HEK293T (cell line): ENCODE measurements around the gene THSD4.

Experiments
- CTCF ChIA-PET: fragments of 350-600 bp; formaldehyde crosslinking; extraction: SDS; loops from one replicate; lab custom pipeline; 2021; ENCODE audit warnings: antibody characterized with exemption, inconsistent platforms; lab: Yijun Ruan, JAX
- POLR2A ChIA-PET: fragments of 350-600 bp; formaldehyde crosslinking; extraction: SDS; loops from one replicate; lab custom pipeline; 2020; ENCODE audit warnings: antibody characterized with exemption, inconsistent platforms; lab: Yijun Ruan, JAX
- DNase-seq: peaks from one replicate; pipeline ENCODE4 v3.0.0; 2012; ENCODE audit warnings: mixed read lengths; ENCODE audit errors: extremely low spot score
- ARNT ChIP-seq: fragments of 450-650 bp; IDR thresholded peaks from 2 replicates; pipeline ENCODE4 v1.6.1; 2017; ENCODE audit warnings: mild to moderate bottlenecking
- BHLHE40 ChIP-seq: fragments of 450-650 bp; IDR thresholded peaks from 2 replicates; pipeline ENCODE4 v1.6.1; 2016; ENCODE audit warnings: mild to moderate bottlenecking, moderate library complexity, borderline replicate concordance
- CTBP1 ChIP-seq: fragments of 450-650 bp; IDR thresholded peaks from 2 replicates; pipeline ENCODE4 v1.6.1; 2016; ENCODE audit warnings: borderline replicate concordance
- ELF4 ChIP-seq: fragments of 450-650 bp; IDR thresholded peaks from 2 replicates; pipeline ENCODE4 v1.6.1; 2017; ENCODE audit warnings: antibody characterized with exemption
- FOXA1 ChIP-seq: fragments of 450-650 bp; IDR thresholded peaks from 2 replicates; pipeline ENCODE4 v1.6.1; 2016; ENCODE audit warnings: mild to moderate bottlenecking
- FOXK2 ChIP-seq: fragments of 450-650 bp; IDR thresholded peaks from 2 replicates; pipeline ENCODE4 v1.6.1; 2016; ENCODE audit warnings: mild to moderate bottlenecking
- FOXM1 ChIP-seq: fragments of 450-650 bp; IDR thresholded peaks from 2 replicates; pipeline ENCODE4 v1.6.1; 2017; ENCODE audit warnings: mild to moderate bottlenecking, borderline replicate concordance
- HDGF ChIP-seq: fragments of 450-650 bp; IDR thresholded peaks from 2 replicates; pipeline ENCODE4 v1.6.1; 2017; ENCODE audit warnings: antibody characterized with exemption, borderline replicate concordance
- L3MBTL2 ChIP-seq: fragments of 450-650 bp; conservative IDR thresholded peaks from 2 replicates; pipeline ENCODE4 v1.6.1; 2016; ENCODE audit warnings: mild to moderate bottlenecking
- LEF1 ChIP-seq: fragments of 450-650 bp; IDR thresholded peaks from 2 replicates; pipeline ENCODE4 v1.6.1; 2017; ENCODE audit warnings: mild to moderate bottlenecking, borderline replicate concordance
- NFRKB ChIP-seq: fragments of 450-650 bp; IDR thresholded peaks from 2 replicates; pipeline ENCODE4 v1.6.1; 2016; ENCODE audit warnings: mild to moderate bottlenecking, moderate library complexity
- PKNOX1 ChIP-seq: fragments of 450-650 bp; IDR thresholded peaks from 2 replicates; pipeline ENCODE4 v1.6.1; 2016
- SP1 ChIP-seq: fragments of 450-650 bp; IDR thresholded peaks from 2 replicates; pipeline ENCODE4 v1.6.1; 2017
- SUZ12 ChIP-seq: fragments of 450-650 bp; IDR thresholded peaks from 2 replicates; pipeline ENCODE4 v1.6.1; 2016; ENCODE audit warnings: mild to moderate bottlenecking
- TARDBP ChIP-seq: fragments of 450-650 bp; IDR thresholded peaks from 2 replicates; pipeline ENCODE4 v1.6.1; 2016
- ZNF384 ChIP-seq: fragments of 450-650 bp; IDR thresholded peaks from 2 replicates; pipeline ENCODE4 v1.6.1; 2016

The THSD4 gene

GRCh38 chr15:71114887-71115566 is at the start of gene THSD4:
THSD4 (plus strand) TSS chr15:71115471.
- TF ChIP-seq FOXM1 (peak; percentile 30; the same call in 1 of the 2 replicates), FOXA1 (no peak)
- POLR2A ChIA-PET, result interaction anchor here (1.4 kb wide), 1 partner anchor 10 kb away, joined by 4 read pairs; no protein-coding TSS in a partner anchor
- CTCF ChIA-PET, result interaction anchor here (0.6 to 0.7 kb wide), 3 partner anchors 8 to 636 kb away, joined by 3 read pairs; no protein-coding TSS in a partner anchor
- DNase-seq, result peak; percentile 90

GRCh38 chr15:71066983-71067382 is 48.3 kb upstream of the THSD4 start:
- TF ChIP-seq NFRKB (no peak), ZNF384 (no peak), HDGF (no peak), PKNOX1 (no peak)
- ChIA-PET POLR2A (no interaction called here), CTCF (no interaction called here)
- no peak for DNase-seq

- TF ChIP-seq ZNF384 (no peak), CTBP1 (no peak)
- DNase-seq, result no peak
- ChIA-PET CTCF (no interaction called here), POLR2A (no interaction called here)
These were observed 45.6 kb upstream of the THSD4 start for GRCh38 chr15:71069693-71070092.

- ChIA-PET CTCF (no interaction called here), POLR2A (no interaction called here)
- no peak for DNase-seq
- TF ChIP-seq FOXM1 (no peak), L3MBTL2 (no peak), LEF1 (no peak), SUZ12 (no peak), ELF4 (no peak), FOXA1 (no peak), HDGF (no peak), SP1 (no peak), ARNT (no peak), BHLHE40 (no peak), FOXK2 (no peak), NFRKB (no peak), PKNOX1 (no peak), TARDBP (no peak), ZNF384 (no peak)
These were observed 43.7 kb upstream of the THSD4 start for GRCh38 chr15:71071529-71071928.

- POLR2A ChIA-PET, result no interaction called here
- no peak for DNase-seq
- CTCF ChIA-PET, result no interaction called here
- TF ChIP-seq PKNOX1 (no peak), SUZ12 (no peak), L3MBTL2 (no peak), LEF1 (no peak), ARNT (no peak), HDGF (no peak)
These were observed 42.8 kb upstream of the THSD4 start for GRCh38 chr15:71072423-71072822.

- CTCF ChIA-PET, result interaction anchor here (0.5 to 0.6 kb wide), 3 partner anchors 15 to 244 kb away, joined by 3 read pairs; no protein-coding TSS in a partner anchor
- POLR2A ChIA-PET, result no interaction called here
- TF ChIP-seq BHLHE40 (no peak), SP1 (no peak), PKNOX1 (no peak), FOXM1 (no peak), FOXK2 (no peak), ELF4 (no peak), CTBP1 (no peak), ARNT (no peak)
- no peak for DNase-seq
These were observed 36.6 kb upstream of the THSD4 start for GRCh38 chr15:71078506-71079207.
